H1 (cell line): ENCODE data around the gene PPP1CA.

Experiments used
- ATF2 ChIP-seq: IDR thresholded peaks from 2 replicates; pipeline ENCODE4 v1.6.1; 2012; ENCODE audit warnings: low read length, inconsistent platforms
- BRCA1 ChIP-seq: IDR thresholded peaks from 2 replicates; pipeline ENCODE4 v1.6.1; 2012; ENCODE audit warnings: low read depth, low read length, improper control_type of control experiment
- CEBPB ChIP-seq: IDR thresholded peaks from 2 replicates; pipeline ENCODE4 v1.6.1; 2012; ENCODE audit warnings: low read depth, low read length
- CHD7 ChIP-seq: fragments of 300-600 bp; sonication (generic); IDR thresholded peaks from 2 replicates; pipeline ENCODE4 v1.7.1; 2012; ENCODE audit warnings: low read length, moderate library complexity, mild to moderate bottlenecking, inconsistent platforms; ENCODE audit not compliant: insufficient replicate concordance
- CREB1 ChIP-seq: IDR thresholded peaks from 2 replicates; pipeline ENCODE4 v1.6.1; 2012; ENCODE audit warnings: inconsistent platforms
- CTCF ChIP-seq, 3 experiments: IDR thresholded peaks; 1 replicate in 2 of 3; 2 replicates in 1 of 3; pipeline versions ENCODE4 v1.5.1 to v1.6.1; 2011; ENCODE audit warnings: low read length in 3 of 3, mild to moderate bottlenecking in 3 of 3, inconsistent platforms in 2 of 3, low read depth in 1 of 3, moderate library complexity in 1 of 3; ENCODE audit not compliant: insufficient read depth in 1 of 3; ENCODE audit errors: control extremely low read depth in 1 of 3
- EZH2 ChIP-seq: fragments of 200-600 bp; sonication (generic); IDR thresholded peaks from 2 replicates; pipeline ENCODE4 v1.7.1; 2012; ENCODE audit warnings: low read depth, mild to moderate bottlenecking, moderate library complexity, low read length, inconsistent platforms; ENCODE audit not compliant: severe bottlenecking
- JUN ChIP-seq: IDR thresholded peaks from 2 replicates; pipeline ENCODE4 v1.6.1; 2011; ENCODE audit warnings: low read depth, mild to moderate bottlenecking, improper control_type of control experiment, low read length
- NRF1 ChIP-seq: IDR thresholded peaks from 2 replicates; pipeline ENCODE4 v1.6.1; 2011; ENCODE audit warnings: mild to moderate bottlenecking, low read depth, low read length, improper control_type of control experiment
- POLR2A ChIP-seq, 2 experiments: IDR thresholded peaks; 1 replicate in 1 of 2; 2 replicates in 1 of 2; pipeline ENCODE4 v1.6.1; 2011; ENCODE audit warnings: low read depth in 2 of 2, low read length in 2 of 2, mild to moderate bottlenecking in 2 of 2; ENCODE audit errors: control extremely low read depth in 1 of 2
- SIRT6 ChIP-seq: IDR thresholded peaks from one replicate; pipeline ENCODE4 v1.7.1; 2012; ENCODE audit warnings: low read length, inconsistent platforms
- SP1 ChIP-seq: IDR thresholded peaks from 2 replicates; pipeline ENCODE4 v1.6.1; 2011; ENCODE audit warnings: low read depth, low read length
- TCF12 ChIP-seq: IDR thresholded peaks from 2 replicates; pipeline ENCODE4 v1.6.1; 2011; ENCODE audit warnings: low read depth, mild to moderate bottlenecking, low read length
- YY1 ChIP-seq: IDR thresholded peaks from 2 replicates; pipeline ENCODE4 v1.6.1; 2011; ENCODE audit warnings: low read depth, mild to moderate bottlenecking, low read length

GRCh38 chr11:67396587-67397389, 4.9 kb downstream of the PPP1CA start:
- no peak for TF ChIP-seq CTCF (IDR thresholded peaks at IDR 0.05; ENCODE audit: control extremely low read depth in 1 of 3, insufficient read depth in 1 of 3, low read depth in 1 of 3, low read length in 3 of 3)
- no peak for TF ChIP-seq TCF12
- no peak for TF ChIP-seq SP1
- no peak for TF ChIP-seq EZH2
- TF ChIP-seq POLR2A (IDR thresholded peaks at IDR 0.05; ENCODE audit: control extremely low read depth in 1 of 2, low read depth in 2 of 2, low read length in 2 of 2): no peak
- TF ChIP-seq BRCA1: no peak
- TF ChIP-seq YY1: no peak
- TF ChIP-seq CEBPB: no peak
- TF ChIP-seq CREB1: no peak
- no peak for TF ChIP-seq NRF1
- no peak for TF ChIP-seq CHD7
- no peak for TF ChIP-seq ATF2
- TF ChIP-seq JUN: no peak
- TF ChIP-seq SIRT6: no peak
